MM.1S (cell line): Measurements from ENCODE around the gene VAPB.

Experiments
- DNase-seq: peaks from one replicate; pipeline ENCODE4 v3.0.0-alpha.2; 2015
- H2AFZ ChIP-seq: fragments of 300-600 bp; sonication (generic); 2 replicates; pipeline ENCODE4 v1.6.0; 2016; ENCODE audit warnings: antibody characterized with exemption, low read length
- H3F3A ChIP-seq: fragments of 300-600 bp; sonication (generic); 2 replicates; pipeline ENCODE4 v1.6.1; 2016; ENCODE audit warnings: mild to moderate bottlenecking, antibody characterized with exemption, low read length, moderate library complexity, mixed read lengths; ENCODE audit not compliant: insufficient read depth
- H3K27ac ChIP-seq: fragments of 300-600 bp; sonication (generic); 2 replicates; pipeline ENCODE4 v1.5.1; 2016; ENCODE audit warnings: mild to moderate bottlenecking, low read length
- H3K27me3 ChIP-seq: fragments of 300-600 bp; sonication (generic); replicated peaks from 2 replicates; pipeline ENCODE4 v1.6.0; 2016; ENCODE audit warnings: low read length; ENCODE audit not compliant: insufficient read depth
- H3K36me3 ChIP-seq: fragments of 300-600 bp; sonication (generic); replicated peaks from 2 replicates; pipeline ENCODE4 v1.6.1; 2016; ENCODE audit warnings: mild to moderate bottlenecking, low read length, mixed read lengths; ENCODE audit not compliant: insufficient read depth
- H3K4me1 ChIP-seq: fragments of 300-600 bp; sonication (generic); 2 replicates; pipeline ENCODE4 v1.6.1; 2016; ENCODE audit warnings: low read length, mixed read lengths
- H3K4me2 ChIP-seq: fragments of 300-600 bp; sonication (generic); 2 replicates; pipeline ENCODE4 v1.6.0; 2016; ENCODE audit warnings: low read depth, low read length
- H3K4me3 ChIP-seq: fragments of 300-600 bp; sonication (generic); 2 replicates; pipeline ENCODE4 v1.5.1; 2016; ENCODE audit warnings: low read length, mixed read lengths
- H3K79me2 ChIP-seq: fragments of 300-600 bp; sonication (generic); 2 replicates; pipeline ENCODE4 v1.6.1; 2016; ENCODE audit warnings: mixed run types, low read length, mixed read lengths
- H3K9ac ChIP-seq: fragments of 300-600 bp; sonication (generic); 2 replicates; pipeline ENCODE4 v1.6.1; 2016; ENCODE audit warnings: low read length, mixed read lengths
- H3K9me2 ChIP-seq: fragments of 300-600 bp; sonication (generic); replicated peaks from 2 replicates; pipeline ENCODE4 v1.6.1; 2016; ENCODE audit warnings: mild to moderate bottlenecking, low read length, mixed read lengths; ENCODE audit not compliant: insufficient read depth
- H3K9me3 ChIP-seq: fragments of 300-600 bp; sonication (generic); replicated peaks from 2 replicates; pipeline ENCODE4 v1.6.1; 2016; ENCODE audit warnings: mild to moderate bottlenecking, low read length, mixed read lengths; ENCODE audit not compliant: insufficient read depth
- H4K20me1 ChIP-seq: fragments of 300-600 bp; sonication (generic); 2 replicates; pipeline ENCODE4 v1.6.1; 2016; ENCODE audit warnings: mild to moderate bottlenecking, low read length, moderate library complexity, mixed read lengths; ENCODE audit not compliant: insufficient read depth
- CTCF ChIP-seq: fragments of 300-600 bp; sonication (generic); IDR thresholded peaks from 2 replicates; pipeline ENCODE4 v1.5.1; 2016; ENCODE audit warnings: antibody characterized with exemption, low read length, mixed read lengths
- EZH2 ChIP-seq: fragments of 300-600 bp; sonication (generic); optimal IDR thresholded peaks from 2 replicates; pipeline ENCODE3; 2017; ENCODE audit warnings: low read depth, mild to moderate bottlenecking, antibody characterized with exemption, low read length, mixed read lengths
- EZH2phosphoT487 ChIP-seq: fragments of 300-600 bp; sonication (generic); IDR thresholded peaks from 2 replicates; pipeline ENCODE4 v1.6.1; 2018; ENCODE audit warnings: antibody characterized with exemption, low read length

Gene VAPB

GRCh38 chr20:58448958-58449357 lies 59.9 kb downstream of the VAPB start:
- no peaks in the 10 kb centered on the region for H3K27me3 ChIP-seq
- H3K79me2 ChIP-seq: no peaks in the 10 kb centered on the region
- TF ChIP-seq EZH2 (no peak), EZH2phosphoT487 (no peak), CTCF (no peak)
- H3K9me3 ChIP-seq: no peaks in the 10 kb centered on the region
- H3F3A ChIP-seq: no peaks in the 10 kb centered on the region
- no peak overlapping the region for H3K9ac ChIP-seq
- no peak overlapping the region for H3K27ac ChIP-seq
- 0 out of 2 replicates have a peak, but pooled peaks cover 5% of the 10 kb centered on the region for H3K4me1 ChIP-seq
- H2AFZ ChIP-seq: no peak overlapping the region
- 0 out of 2 replicates have a peak, but pooled peaks cover 4% of the 10 kb centered on the region for H3K36me3 ChIP-seq
- no peak overlapping the region for H3K4me2 ChIP-seq
- H4K20me1 ChIP-seq: 0 out of 2 replicates have a peak, but pooled peaks cover 5% of the 10 kb centered on the region
- H3K9me2 ChIP-seq: no peaks in the 10 kb centered on the region
- H3K4me3 ChIP-seq: no peak overlapping the region
- no peak for DNase-seq

GRCh38 chr20:58449681-58450221 lies 60.7 kb downstream of the VAPB start:
- H3K27me3 ChIP-seq: no peaks in the 10 kb centered on the region
- H3K9ac ChIP-seq: no peak overlapping the region
- H3K27ac ChIP-seq: no peak overlapping the region
- H3K4me3 ChIP-seq: no peak overlapping the region
- H3K9me3 ChIP-seq: no peaks in the 10 kb centered on the region
- H3K9me2 ChIP-seq: no peaks in the 10 kb centered on the region
- 0 out of 2 replicates have a peak, but pooled peaks cover 5% of the 10 kb centered on the region for H3K4me1 ChIP-seq
- H3K36me3 ChIP-seq: 0 out of 2 replicates have a peak, but pooled peaks cover 4% of the 10 kb centered on the region
- H3K4me2 ChIP-seq: no peak overlapping the region
- no peak for TF ChIP-seq EZH2
- no peak for TF ChIP-seq CTCF
- no peak for TF ChIP-seq EZH2phosphoT487
- H4K20me1 ChIP-seq: 0 out of 2 replicates have a peak, but pooled peaks cover 5% of the 10 kb centered on the region
- DNase-seq: no peak
- no peaks in the 10 kb centered on the region for H3F3A ChIP-seq
- no peaks in the 10 kb centered on the region for H3K79me2 ChIP-seq
- no peak overlapping the region for H2AFZ ChIP-seq

GRCh38 chr20:58450254-58450653 lies 61.2 kb downstream of the VAPB start:
- Histone ChIP-seq H3K9me3 (no peaks in the 10 kb centered on the region), H3K27ac (no peak overlapping the region), H4K20me1 (0 out of 2 replicates have a peak, but pooled peaks cover 5% of the 10 kb centered on the region), H3K36me3 (0 out of 2 replicates have a peak, but pooled peaks cover 4% of the 10 kb centered on the region), H3K4me3 (no peak overlapping the region), H3F3A (no peaks in the 10 kb centered on the region), H3K4me1 (no peaks in the 10 kb centered on the region), H3K9me2 (no peaks in the 10 kb centered on the region), H3K4me2 (no peak overlapping the region), H3K27me3 (no peaks in the 10 kb centered on the region), H3K9ac (no peak overlapping the region), H3K79me2 (no peaks in the 10 kb centered on the region), H2AFZ (no peak overlapping the region)
- TF ChIP-seq EZH2 (no peak), CTCF (no peak), EZH2phosphoT487 (no peak)
- no peak for DNase-seq
